GM12878 (cell line): Measurements from ENCODE around the gene NRG3. TPM values are rescaled to one million over a fixed set of nuclear protein-coding genes. Genes with fewer than 3 reads are reported as not detected.
A peak's percentile ranks its signal among the peaks of the same experiment; 100 is the strongest.

Source experiments
- BCL11A ChIP-seq: IDR thresholded peaks from 2 replicates; pipeline ENCODE4 v1.6.1; 2011; ENCODE audit warnings: low read depth, low read length
- HDGF ChIP-seq: fragments of 450-650 bp; IDR thresholded peaks from 2 replicates; pipeline ENCODE4 v1.6.1; 2016; ENCODE audit warnings: antibody characterized with exemption
- MTA3 ChIP-seq: IDR thresholded peaks from 2 replicates; pipeline ENCODE4 v1.6.1; 2012; ENCODE audit warnings: low read length, inconsistent platforms, borderline replicate concordance
- RAD21 ChIP-seq: IDR thresholded peaks from 2 replicates; pipeline ENCODE4 v1.6.1; 2011; ENCODE audit warnings: mild to moderate bottlenecking, low read depth, low read length, moderate library complexity; ENCODE audit not compliant: insufficient read depth
- SMARCA5 ChIP-seq: fragments of 450-650 bp; IDR thresholded peaks from 2 replicates; pipeline ENCODE4 v1.6.1; 2017; ENCODE audit warnings: mild to moderate bottlenecking
- TAF1 ChIP-seq: IDR thresholded peaks from 2 replicates; pipeline ENCODE4 v1.6.1; 2011; ENCODE audit warnings: mild to moderate bottlenecking, low read depth, low read length, borderline replicate concordance
- ZNF622 ChIP-seq: fragments of 450-650 bp; IDR thresholded peaks from 2 replicates; pipeline ENCODE4 v1.6.1; 2017; ENCODE audit warnings: mild to moderate bottlenecking, inconsistent platforms
- polyA plus RNA-seq, 11 experiments: library from polyadenylated mRNA; depleted of rRNA in 4 of 11; unstranded in 6 of 11; stranded (reverse) in 5 of 11; fragments of >200 nt; fragmentation: Nextera tagmentation in 4 of 11; fragmentation: Illumina TruSeq in 1 of 11; extraction: Ambion mirVana in 4 of 11; extraction: Trizol in 1 of 11; gene quantifications; 1 replicate in 1 of 11; 2 replicates in 10 of 11; pipeline versions ENCODE4 v1.2.1 to v1.2.3, GENCODE V29; 2011 to 2016; ENCODE audit warnings: inconsistent platforms in 2 of 11, missing spikeins in 2 of 11, low read depth in 1 of 11
- total RNA-seq, 4 experiments: library from RNA; depleted of rRNA in 3 of 4; stranded (reverse); fragments of >200 nt in 3 of 4; fragmentation: Illumina TruSeq in 1 of 4; extraction: Trizol in 1 of 4; gene quantifications; 2 replicates each; pipeline versions ENCODE4 v1.2.1 to v1.2.3, GENCODE V29; 2013 to 2021
- TF ChIP-seq, protein P1 (sequence below): IDR thresholded peaks from 2 replicates; pipeline ENCODE4 v1.6.1; 2012; ENCODE audit warnings: low read length, inconsistent platforms
- TF ChIP-seq, protein P2 (sequence below): fragments of 450-650 bp; IDR thresholded peaks from 2 replicates; pipeline ENCODE4 v1.6.1; 2016; ENCODE audit warnings: mild to moderate bottlenecking, moderate library complexity, borderline replicate concordance
- TF ChIP-seq, protein P3 (sequence below): IDR thresholded peaks from 2 replicates; pipeline ENCODE4 v1.6.1; 2012; ENCODE audit warnings: mild to moderate bottlenecking, low read depth, low read length
- TF ChIP-seq, protein P4 (sequence below): fragments of 450-650 bp; IDR thresholded peaks from 2 replicates; pipeline ENCODE4 v1.6.1; 2016; ENCODE audit warnings: mild to moderate bottlenecking

The NRG3 gene
- total and polyA plus RNA-seq, 10 of the 15 experiments (the other 5 are each of a cell fraction or from before 2014, with no cell fraction given) = 0.03 to 0.41 (median 0.17) TPM; not detected in 3

DNA sequence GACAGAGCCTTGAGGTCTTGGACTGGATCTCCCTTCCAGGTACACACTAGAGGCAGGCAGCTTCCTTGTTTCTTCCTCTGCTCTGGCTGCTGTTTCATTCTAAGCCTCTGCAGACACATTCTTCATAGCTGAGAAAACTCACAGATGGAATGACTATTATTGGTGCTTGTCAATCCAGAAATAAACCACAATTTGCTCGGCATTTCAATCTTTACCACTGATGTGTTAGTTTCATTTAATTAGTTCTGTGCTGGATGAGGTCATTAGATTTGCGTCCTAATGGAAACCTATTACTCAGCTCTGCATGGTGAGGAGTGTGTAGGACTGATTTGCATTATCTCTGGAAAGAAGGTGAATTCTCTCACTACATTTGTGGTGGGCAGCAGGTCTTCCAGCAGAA is 392.5 kb downstream of the NRG3 start (continued):
- TF ChIP-seq, protein P1, sequence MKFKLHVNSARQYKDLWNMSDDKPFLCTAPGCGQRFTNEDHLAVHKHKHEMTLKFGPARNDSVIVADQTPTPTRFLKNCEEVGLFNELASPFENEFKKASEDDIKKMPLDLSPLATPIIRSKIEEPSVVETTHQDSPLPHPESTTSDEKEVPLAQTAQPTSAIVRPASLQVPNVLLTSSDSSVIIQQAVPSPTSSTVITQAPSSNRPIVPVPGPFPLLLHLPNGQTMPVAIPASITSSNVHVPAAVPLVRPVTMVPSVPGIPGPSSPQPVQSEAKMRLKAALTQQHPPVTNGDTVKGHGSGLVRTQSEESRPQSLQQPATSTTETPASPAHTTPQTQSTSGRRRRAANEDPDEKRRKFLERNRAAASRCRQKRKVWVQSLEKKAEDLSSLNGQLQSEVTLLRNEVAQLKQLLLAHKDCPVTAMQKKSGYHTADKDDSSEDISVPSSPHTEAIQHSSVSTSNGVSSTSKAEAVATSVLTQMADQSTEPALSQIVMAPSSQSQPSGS = 0 out of 2 replicates have a peak, but pooled peaks have one; percentile 14
- TF ChIP-seq ZNF622 (no peak), MTA3 (no peak), HDGF (no peak), SMARCA5 (no peak), BCL11A (0 out of 2 replicates have a peak, but pooled peaks have one; percentile 39), TAF1 (no peak), RAD21 (no peak)
- TF ChIP-seq, protein P2, sequence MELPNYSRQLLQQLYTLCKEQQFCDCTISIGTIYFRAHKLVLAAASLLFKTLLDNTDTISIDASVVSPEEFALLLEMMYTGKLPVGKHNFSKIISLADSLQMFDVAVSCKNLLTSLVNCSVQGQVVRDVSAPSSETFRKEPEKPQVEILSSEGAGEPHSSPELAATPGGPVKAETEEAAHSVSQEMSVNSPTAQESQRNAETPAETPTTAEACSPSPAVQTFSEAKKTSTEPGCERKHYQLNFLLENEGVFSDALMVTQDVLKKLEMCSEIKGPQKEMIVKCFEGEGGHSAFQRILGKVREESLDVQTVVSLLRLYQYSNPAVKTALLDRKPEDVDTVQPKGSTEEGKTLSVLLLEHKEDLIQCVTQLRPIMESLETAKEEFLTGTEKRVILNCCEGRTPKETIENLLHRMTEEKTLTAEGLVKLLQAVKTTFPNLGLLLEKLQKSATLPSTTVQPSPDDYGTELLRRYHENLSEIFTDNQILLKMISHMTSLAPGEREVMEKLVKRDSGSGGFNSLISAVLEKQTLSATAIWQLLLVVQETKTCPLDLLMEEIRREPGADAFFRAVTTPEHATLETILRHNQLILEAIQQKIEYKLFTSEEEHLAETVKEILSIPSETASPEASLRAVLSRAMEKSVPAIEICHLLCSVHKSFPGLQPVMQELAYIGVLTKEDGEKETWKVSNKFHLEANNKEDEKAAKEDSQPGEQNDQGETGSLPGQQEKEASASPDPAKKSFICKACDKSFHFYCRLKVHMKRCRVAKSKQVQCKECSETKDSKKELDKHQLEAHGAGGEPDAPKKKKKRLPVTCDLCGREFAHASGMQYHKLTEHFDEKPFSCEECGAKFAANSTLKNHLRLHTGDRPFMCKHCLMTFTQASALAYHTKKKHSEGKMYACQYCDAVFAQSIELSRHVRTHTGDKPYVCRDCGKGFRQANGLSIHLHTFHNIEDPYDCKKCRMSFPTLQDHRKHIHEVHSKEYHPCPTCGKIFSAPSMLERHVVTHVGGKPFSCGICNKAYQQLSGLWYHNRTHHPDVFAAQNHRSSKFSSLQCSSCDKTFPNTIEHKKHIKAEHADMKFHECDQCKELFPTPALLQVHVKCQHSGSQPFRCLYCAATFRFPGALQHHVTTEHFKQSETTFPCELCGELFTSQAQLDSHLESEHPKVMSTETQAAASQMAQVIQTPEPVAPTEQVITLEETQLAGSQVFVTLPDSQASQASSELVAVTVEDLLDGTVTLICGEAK = no peak
- TF ChIP-seq, protein P3, sequence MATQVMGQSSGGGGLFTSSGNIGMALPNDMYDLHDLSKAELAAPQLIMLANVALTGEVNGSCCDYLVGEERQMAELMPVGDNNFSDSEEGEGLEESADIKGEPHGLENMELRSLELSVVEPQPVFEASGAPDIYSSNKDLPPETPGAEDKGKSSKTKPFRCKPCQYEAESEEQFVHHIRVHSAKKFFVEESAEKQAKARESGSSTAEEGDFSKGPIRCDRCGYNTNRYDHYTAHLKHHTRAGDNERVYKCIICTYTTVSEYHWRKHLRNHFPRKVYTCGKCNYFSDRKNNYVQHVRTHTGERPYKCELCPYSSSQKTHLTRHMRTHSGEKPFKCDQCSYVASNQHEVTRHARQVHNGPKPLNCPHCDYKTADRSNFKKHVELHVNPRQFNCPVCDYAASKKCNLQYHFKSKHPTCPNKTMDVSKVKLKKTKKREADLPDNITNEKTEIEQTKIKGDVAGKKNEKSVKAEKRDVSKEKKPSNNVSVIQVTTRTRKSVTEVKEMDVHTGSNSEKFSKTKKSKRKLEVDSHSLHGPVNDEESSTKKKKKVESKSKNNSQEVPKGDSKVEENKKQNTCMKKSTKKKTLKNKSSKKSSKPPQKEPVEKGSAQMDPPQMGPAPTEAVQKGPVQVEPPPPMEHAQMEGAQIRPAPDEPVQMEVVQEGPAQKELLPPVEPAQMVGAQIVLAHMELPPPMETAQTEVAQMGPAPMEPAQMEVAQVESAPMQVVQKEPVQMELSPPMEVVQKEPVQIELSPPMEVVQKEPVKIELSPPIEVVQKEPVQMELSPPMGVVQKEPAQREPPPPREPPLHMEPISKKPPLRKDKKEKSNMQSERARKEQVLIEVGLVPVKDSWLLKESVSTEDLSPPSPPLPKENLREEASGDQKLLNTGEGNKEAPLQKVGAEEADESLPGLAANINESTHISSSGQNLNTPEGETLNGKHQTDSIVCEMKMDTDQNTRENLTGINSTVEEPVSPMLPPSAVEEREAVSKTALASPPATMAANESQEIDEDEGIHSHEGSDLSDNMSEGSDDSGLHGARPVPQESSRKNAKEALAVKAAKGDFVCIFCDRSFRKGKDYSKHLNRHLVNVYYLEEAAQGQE = no peak
- TF ChIP-seq, protein P4, sequence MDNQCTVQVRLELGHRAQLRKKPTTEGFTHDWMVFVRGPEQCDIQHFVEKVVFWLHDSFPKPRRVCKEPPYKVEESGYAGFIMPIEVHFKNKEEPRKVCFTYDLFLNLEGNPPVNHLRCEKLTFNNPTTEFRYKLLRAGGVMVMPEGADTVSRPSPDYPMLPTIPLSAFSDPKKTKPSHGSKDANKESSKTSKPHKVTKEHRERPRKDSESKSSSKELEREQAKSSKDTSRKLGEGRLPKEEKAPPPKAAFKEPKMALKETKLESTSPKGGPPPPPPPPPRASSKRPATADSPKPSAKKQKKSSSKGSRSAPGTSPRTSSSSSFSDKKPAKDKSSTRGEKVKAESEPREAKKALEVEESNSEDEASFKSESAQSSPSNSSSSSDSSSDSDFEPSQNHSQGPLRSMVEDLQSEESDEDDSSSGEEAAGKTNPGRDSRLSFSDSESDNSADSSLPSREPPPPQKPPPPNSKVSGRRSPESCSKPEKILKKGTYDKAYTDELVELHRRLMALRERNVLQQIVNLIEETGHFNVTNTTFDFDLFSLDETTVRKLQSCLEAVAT = no peak
